Measurements from ENCODE around the gene SNX24.

DNA sequence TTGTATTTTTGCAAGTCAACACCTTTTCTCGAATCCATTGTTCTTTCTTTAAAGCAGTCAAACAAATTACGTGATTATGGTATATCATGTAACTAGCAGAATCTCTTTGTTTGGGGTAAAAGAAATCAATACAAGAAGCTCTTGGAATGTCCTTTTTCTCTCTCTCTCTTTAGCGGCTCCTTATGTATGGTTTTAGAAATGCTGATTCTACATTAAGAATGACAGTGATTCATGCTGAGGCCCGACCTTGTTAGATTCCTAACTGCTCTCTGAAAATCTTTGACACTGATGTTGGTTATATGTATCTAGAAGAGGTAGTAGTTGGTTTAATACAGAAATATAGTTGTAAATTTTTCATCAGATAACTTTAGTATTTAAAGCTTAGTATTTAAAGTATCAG lies 76.4 kb downstream of the SNX24 start:
- TF ChIP-seq CTCF (conservative IDR thresholded peaks at IDR 0.05; ENCODE audit: low read depth in 2 of 2): no peak
- TF ChIP-seq EZH2phosphoT487 (IDR thresholded peaks at IDR 0.05; ENCODE audit: unreplicated experiment): no peak
- TF ChIP-seq REST (IDR thresholded peaks at IDR 0.05; ENCODE audit: unreplicated experiment): no peak
- no peak for TF ChIP-seq POLR2AphosphoS5 (IDR thresholded peaks at IDR 0.05; ENCODE audit: low read depth)
- TF ChIP-seq EZH2 (IDR thresholded peaks at IDR 0.05; ENCODE audit: low read depth, unreplicated experiment): no peak
- no peak for TF ChIP-seq ETS1 (IDR thresholded peaks at IDR 0.05)
- no peak for TF ChIP-seq STAT1 (IDR thresholded peaks at IDR 0.05; ENCODE audit: unreplicated experiment)
- TF ChIP-seq JUNB (IDR thresholded peaks at IDR 0.05; ENCODE audit: unreplicated experiment): no peak
- peak; percentile 45; the same call in 1 of the 2 replicates for TF ChIP-seq NANOG (IDR thresholded peaks at IDR 0.05; ENCODE audit: borderline replicate concordance)
- no peak for TF ChIP-seq ZNF331 (CRISPR knock-in tag; IDR thresholded peaks at IDR 0.05; ENCODE audit: low read depth)

Data from GM23338 (cell line).